ENCODE results near the gene API5.

API5 gene

DNA sequence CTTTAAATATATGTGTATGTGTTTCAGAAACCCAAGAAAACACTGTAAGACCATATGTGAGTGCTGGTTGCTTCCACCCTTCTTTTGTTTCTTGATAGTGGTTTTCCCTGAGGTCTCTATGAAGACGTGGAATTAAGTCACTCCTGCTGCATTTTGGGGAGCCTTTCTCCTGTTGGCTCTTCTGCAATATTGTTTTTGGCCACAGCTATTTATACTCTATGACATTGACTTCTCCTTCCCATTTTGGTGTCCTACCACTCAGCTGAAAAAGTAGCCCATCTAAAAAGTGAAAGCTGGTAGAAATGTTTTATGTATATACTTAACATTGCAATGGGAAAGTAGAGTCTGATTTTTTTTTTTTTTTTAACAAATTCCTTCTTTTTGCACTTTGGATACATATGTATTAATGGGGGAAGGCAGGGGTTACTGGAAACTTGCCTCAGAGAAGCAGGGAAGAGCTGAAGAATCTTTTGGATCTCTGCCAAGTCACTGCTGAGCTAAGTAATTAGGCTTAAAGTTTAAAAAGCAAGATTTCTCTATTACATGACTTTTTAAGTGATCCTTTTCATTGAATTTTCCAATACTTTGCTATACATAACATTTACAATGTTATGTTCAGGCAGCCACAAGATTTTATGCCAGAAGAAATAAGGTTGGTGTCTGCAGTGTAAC lies 48.7 kb downstream of the API5 start:
- no peak for DNase-seq

DNA sequence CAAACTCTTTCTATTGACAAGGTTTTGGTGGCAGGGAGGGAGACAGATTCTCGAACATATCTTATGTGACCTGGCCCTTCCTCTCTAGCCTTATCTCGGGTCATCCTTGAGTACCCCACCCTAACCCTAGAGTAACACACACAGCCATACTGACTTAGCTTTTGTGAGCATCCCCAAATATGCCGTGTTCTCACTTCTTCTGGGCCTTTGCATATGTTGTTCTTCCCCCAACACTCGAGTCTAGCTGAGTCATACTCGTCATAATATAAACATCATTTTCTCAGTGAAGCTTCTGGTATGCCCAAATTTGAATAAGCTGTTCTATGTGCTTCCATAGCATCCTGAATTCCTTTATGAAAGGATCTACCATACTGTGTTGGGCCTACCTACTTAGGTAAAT lies 54.9 kb downstream of the API5 start:
- no peak for DNase-seq

DNA sequence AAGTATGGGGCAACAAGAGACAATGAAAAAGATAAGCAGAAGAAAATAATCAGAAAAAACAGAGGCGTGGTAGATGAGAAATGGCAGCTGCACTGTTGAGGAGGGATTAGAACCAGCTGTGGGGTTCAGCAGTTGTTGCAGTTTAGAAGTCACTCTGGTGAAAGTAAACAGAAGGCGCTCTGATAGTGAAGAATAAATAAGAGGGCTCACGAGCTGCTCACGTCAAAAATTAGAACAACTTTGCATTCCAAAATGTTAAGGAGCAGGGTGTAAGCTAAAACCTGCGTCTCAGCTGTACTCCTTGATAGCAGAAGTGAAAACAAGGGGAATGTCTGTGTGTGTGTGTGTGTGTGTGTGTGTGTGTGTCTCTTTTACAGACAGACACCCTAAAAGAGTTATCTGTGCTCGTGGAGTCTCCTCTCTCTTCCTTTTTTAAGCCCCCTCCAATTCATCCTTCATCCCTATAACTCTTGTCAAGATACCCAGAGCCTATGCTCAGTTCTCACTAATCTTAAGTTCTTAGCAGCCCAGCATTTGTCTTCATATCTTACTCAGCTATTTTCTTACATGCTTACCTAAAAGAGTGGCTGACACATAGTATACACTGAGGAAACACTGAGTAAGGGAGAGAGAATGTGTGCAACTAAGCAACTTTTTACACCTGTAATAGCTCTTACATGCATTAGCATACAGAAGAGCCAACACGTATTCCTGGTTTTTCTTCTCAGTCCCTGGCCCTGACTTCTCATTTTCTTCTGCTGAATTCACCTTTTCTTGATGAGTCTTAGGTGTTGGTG lies 55.8 kb downstream of the API5 start:
- no peak for DNase-seq

DNA sequence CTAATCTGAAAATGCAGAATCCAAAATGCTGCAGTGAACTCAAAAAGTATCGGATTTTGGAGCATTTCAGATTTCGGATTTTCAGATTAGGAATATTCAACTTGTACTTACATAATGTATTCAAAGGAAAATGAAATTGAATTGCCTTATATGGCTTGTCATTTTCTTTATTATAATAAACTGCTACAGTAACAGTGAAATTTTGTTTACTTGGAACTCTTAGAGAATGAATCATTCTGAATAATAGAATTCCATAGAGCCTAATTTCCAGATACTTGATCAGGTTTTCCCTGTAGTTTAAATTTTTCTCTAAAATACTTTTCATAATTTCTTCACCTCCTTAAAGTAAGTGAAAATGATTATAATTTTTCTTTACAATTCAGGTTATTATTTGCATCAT lies 64.3 kb downstream of the API5 start:
- DNase-seq, result no peak

DNA sequence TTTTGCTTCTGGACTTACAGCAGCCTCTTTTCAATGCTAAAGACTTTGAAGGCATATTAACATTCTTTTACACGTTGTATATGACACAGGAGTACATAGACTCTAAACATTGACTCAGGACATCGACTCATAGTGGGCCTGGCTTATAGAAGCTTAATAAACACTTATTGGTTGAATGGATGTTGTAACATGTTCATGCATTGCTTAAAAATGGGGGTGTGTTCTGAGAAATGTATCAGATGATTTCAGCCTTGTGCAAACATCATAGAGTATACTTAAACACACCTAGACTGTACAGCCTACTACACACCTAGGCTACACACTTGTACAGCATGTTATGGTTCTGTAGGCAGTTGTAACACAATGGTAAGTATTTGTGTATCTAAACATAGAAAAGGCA lies 64.8 kb downstream of the API5 start:
- no peak for DNase-seq

DNA sequence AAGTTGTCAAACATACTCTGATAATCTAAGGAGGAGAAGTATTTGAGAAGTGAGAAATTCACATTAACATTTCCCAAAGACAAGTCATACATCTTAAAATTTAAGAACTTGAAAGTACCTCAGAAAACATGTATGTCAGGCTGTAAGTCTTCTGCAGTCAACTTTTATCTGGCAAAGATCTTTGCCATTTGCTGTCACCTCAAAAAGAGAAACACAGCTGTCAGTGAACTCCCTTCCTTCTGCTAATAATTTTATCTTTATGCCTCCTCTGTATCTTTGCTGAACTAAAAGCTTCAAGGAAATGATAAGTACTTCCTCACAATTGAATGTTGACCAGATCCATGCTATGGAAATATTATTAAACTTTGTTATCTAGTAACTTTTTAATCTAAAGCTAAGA lies 65.6 kb downstream of the API5 start:
- DNase-seq, result no peak

DNA sequence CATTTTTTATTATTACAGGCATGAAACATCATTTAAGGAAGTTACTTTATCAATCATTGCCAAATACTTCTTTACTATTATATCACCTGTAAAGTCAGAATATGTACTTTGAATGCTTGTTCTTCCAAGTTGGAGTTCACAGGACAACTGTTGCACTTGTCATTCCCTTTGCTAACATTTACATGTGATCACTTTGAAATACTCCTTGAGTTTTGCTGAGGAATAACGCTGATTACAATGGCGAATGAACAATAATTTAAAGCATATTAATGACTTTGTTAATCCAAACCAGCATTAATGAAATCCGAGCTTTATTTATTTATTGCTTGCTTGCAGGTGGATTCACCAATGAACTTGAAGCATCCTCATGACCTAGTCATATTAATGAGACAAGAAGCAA lies 67.1 kb downstream of the API5 start:
- DNase-seq, result no peak

DNA sequence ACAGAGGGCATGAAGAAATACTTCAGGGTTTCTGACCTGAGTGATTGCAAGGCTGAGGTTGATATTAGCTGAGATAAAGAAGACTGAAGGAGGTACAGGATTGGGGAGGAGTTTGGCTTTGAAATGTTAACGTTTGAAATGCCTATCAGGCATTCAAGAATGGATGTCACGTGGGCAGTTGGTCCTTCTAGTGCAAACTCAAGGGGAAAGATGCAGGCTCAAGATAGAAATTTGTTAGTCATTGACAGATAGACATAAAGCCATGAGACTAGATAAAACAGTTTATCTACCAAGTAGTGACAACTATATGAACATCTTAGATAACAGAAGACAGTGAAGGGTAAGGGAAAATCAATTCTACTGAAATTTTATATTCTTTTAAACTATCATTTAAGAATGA lies 70.0 kb downstream of the API5 start:
- no peak for DNase-seq

DNA sequence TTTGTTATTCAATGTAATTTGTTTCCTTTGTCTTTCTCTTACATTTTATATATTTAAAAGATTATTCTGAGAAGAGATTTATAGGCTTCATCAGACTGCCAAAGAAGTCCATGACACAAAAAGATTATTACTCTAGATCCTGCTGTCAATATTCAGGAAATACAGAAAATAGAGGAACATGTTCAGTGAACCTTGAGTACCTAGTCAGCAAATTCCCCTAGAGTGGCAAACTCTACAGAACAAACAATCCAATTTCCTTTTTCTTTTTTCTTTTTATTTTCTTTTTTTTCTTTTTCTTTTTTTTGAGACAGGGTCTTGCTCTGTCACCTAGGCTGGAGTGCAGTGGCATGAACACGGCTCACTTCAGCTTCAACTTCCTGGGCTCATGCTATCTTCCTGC lies 70.8 kb downstream of the API5 start:
- no peak for DNase-seq

DNA sequence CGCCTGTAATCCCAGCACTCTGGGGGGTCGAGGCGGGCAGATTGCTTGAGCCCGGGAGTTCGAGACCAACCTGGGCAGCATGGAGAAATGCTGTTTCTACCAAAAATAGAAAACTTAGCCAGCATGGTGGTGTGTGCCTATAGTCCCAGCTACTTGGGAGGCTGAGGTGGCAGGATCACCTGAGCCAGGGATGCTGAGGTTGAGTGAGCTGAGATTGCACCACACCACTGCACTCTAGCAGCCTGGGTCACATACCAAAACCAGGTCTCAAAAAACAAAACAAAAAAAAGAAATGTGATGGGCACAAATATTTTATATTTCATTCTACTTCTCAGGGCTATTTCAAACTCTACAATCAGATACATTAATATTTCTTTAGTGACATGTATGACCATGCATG lies 72.6 kb downstream of the API5 start:
- no peak for DNase-seq

DNA sequence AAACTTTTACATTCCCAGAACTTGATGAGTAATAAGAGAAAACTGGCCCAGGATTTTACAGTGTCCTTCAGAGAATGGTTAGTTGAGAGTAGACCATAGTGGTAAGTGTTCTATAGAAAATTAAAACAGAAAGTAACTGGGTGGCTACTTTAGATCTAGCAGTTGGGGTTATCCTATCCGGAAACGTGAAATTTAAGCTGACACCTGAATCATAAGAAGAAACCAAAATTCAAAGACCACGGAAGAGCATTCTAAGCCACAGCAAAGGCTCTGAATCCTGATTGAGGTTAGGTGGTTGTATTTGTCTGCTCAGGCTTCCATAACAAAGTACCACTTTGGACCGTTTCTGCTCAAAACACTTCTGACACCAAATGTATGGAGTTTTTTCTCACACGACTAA lies 80.9 kb downstream of the API5 start:
- no peak for DNase-seq

DNA sequence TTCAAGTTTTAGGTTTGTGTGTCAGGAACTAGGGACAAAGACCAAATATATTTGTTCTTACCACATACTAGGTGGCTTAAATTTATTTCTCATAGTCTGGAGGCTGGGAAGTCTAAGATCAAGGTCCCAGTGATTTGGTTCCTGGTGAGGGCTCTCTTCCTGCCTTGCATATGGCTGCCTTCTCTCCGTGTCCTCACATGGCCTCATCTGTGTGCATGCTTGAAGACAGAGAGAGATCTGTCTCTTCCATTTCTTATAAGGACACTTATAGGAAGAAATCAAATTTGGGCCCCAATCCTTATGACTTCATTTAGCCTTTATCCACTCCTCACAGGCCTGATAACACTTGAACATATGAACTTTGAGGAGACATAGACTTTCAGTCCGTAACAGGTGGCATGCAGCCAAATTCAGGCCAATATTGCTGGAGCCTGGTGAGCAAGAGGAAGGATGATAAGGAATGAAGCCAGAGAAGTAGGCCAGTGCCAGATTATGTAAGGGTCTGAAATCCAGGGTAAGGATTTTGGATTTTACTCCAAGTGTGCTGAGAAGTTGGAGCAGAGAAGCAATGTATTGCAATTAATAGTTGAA lies 82.1 kb downstream of the API5 start:
- DNase-seq, result no peak

Data from GDM1 (cell line).